PC-9 (cell line): ENCODE measurements around the gene TUBA1C. TPM values are rescaled to one million over a fixed set of nuclear protein-coding genes. Genes with fewer than 3 reads are reported as not detected.
A peak's percentile ranks its signal among the peaks of the same experiment; 100 is the strongest.

Experiments
- Bru-seq: library from RNA; stranded (reverse); fragments of 400-500 nt; gene quantifications from one replicate; lab custom pipeline; 2021; lab: Mats Ljungman, UMichigan
- BruChase-seq, 2 experiments: library from RNA; stranded (reverse); fragments of 400-500 nt; gene quantifications; one replicate each; lab custom pipeline; 2021; lab: Mats Ljungman, UMichigan
- BruUV-seq: library from RNA; stranded (reverse); fragments of 400-500 nt; replicated peaks from 2 replicates; lab custom pipeline; 2021; lab: Mats Ljungman, UMichigan
- CTCF ChIA-PET: fragments of 300-600 bp; sonication (Branson Sonifier 250); formaldehyde crosslinking; loops from one replicate; lab custom pipeline; 2022; ENCODE audit warnings: antibody characterized with exemption; lab: Charles Lee
- POLR2A ChIA-PET: fragments of 300-600 bp; sonication (Branson Sonifier 250); formaldehyde crosslinking; loops from one replicate; lab custom pipeline; 2022; ENCODE audit warnings: antibody characterized with exemption; ENCODE audit not compliant: unreplicated experiment; lab: Charles Lee
- DNase-seq, 2 experiments: peaks; one replicate each; pipeline versions ENCODE4 v3.0.0 to v3.0.0-alpha.2; 2015 to 2022; ENCODE audit warnings: mixed read lengths in 1 of 2
- H2AFZ ChIP-seq: fragments of 200-600 bp; sonication (generic); 2 replicates; pipeline ENCODE4 v1.8.1; 2017; ENCODE audit warnings: antibody characterized with exemption
- H3F3A ChIP-seq: fragments of 200-600 bp; sonication (generic); 2 replicates; pipeline ENCODE4 v1.8.1; 2017; ENCODE audit warnings: antibody characterized with exemption, mild to moderate bottlenecking, low read depth; ENCODE audit not compliant: insufficient read depth
- H3K27ac ChIP-seq: fragments of 200-600 bp; sonication (generic); 2 replicates; pipeline ENCODE4 v1.6.1; 2016; ENCODE audit warnings: mixed run types
- H3K27me3 ChIP-seq: fragments of 200-600 bp; sonication (generic); 2 replicates; pipeline ENCODE4 v1.6.1; 2016; ENCODE audit warnings: low read depth, mixed run types; ENCODE audit not compliant: insufficient read depth
- H3K36me3 ChIP-seq: fragments of 200-600 bp; sonication (generic); 2 replicates; pipeline ENCODE4 v1.6.1; 2016; ENCODE audit warnings: low read depth, mixed run types
- H3K4me1 ChIP-seq: fragments of 200-600 bp; sonication (generic); replicated peaks from 2 replicates; pipeline ENCODE4 v1.6.1; 2016; ENCODE audit warnings: mixed run types; ENCODE audit not compliant: insufficient read depth
- H3K4me2 ChIP-seq: fragments of 200-600 bp; sonication (generic); 2 replicates; pipeline ENCODE4 v1.6.1; 2017; ENCODE audit warnings: mixed run types
- H3K4me3 ChIP-seq: fragments of 200-600 bp; sonication (generic); 2 replicates; pipeline ENCODE4 v1.6.1; 2016; ENCODE audit warnings: mixed run types
- H3K79me2 ChIP-seq: fragments of 200-600 bp; sonication (generic); 2 replicates; pipeline ENCODE4 v1.6.1; 2017; ENCODE audit warnings: low read depth, mixed run types
- H3K9me2 ChIP-seq: fragments of 200-600 bp; sonication (generic); 2 replicates; pipeline ENCODE4 v1.8.1; 2017; ENCODE audit warnings: mild to moderate bottlenecking; ENCODE audit not compliant: insufficient read depth
- H3K9me3 ChIP-seq: fragments of 200-600 bp; sonication (generic); 2 replicates; pipeline ENCODE4 v1.8.1; 2016; ENCODE audit warnings: low read depth; ENCODE audit not compliant: insufficient read depth
- H4K20me1 ChIP-seq: fragments of 200-600 bp; sonication (generic); 2 replicates; pipeline ENCODE4 v1.8.1; 2017; ENCODE audit not compliant: insufficient read depth
- CTCF ChIP-seq: fragments of 200-600 bp; sonication (generic); conservative IDR thresholded peaks from 2 replicates; pipeline ENCODE4 v1.6.1; 2017; ENCODE audit warnings: mixed run types, antibody characterized with exemption, mild to moderate bottlenecking, moderate library complexity
- EZH2 ChIP-seq: fragments of 200-600 bp; sonication (generic); IDR thresholded peaks from 2 replicates; pipeline ENCODE4 v1.8.0; 2017; ENCODE audit warnings: antibody characterized with exemption, low read depth
- intact Hi-C: fragments of 100-400 bp; cut with micrococcal nuclease; formaldehyde crosslinking; loops from one replicate; pipeline ENCODE4 v1.10.0; 2022; ENCODE audit not compliant: unreplicated experiment
- long read RNA-seq: library from polyadenylated mRNA; stranded (forward); transcript quantifications from one replicate; pipeline ENCODE4 v2.0.0, GENCODE V29; 2022
- total RNA-seq: library from RNA; stranded (reverse); gene quantifications from 2 replicates; pipeline ENCODE4 v1.2.3, GENCODE V29; 2021

TUBA1C gene
- 449 and 490 TPM in 2 replicates for total RNA-seq
- percentile 89 among the genes with signal in this experiment for Bru-seq, nascent RNA
- BruChase-seq, experiment 1, labeled RNA remaining after a 2-hour chase: percentile 84 among the genes with signal in this experiment
- BruChase-seq, experiment 2, labeled RNA remaining after a 6-hour chase: percentile 97 among the genes with signal in this experiment
- long read RNA-seq, transcript TUBA1C-201 (4 exons, 3,001 nt): major isoform, 75 of 190 reads
- long read RNA-seq, transcript TUBA1C-203 (2 exons, 1,105 nt): minor isoform, 5 of 190 reads
- long read RNA-seq, partial matches to known transcripts: 67 of 190 reads
- long read RNA-seq, other reads (novel, unspliced or antisense): 43 of 190 reads

- intact Hi-C loops: loop anchor here (10.0 kb wide), 1 partner anchor 200 kb away; the partner anchor contains the start of genes KMT2D and RHEBL1
- peaks cover 72% of the 10 kb centered on the region for H3F3A ChIP-seq
- TSS peak; percentile 38 for BruUV-seq
- no peaks in the 10 kb centered on the region for H3K27me3 ChIP-seq
- peaks cover 50% of the 10 kb centered on the region for H3K4me1 ChIP-seq
- H2AFZ ChIP-seq: peak within 1 kb of the TSS; percentile 71
- peak within 1 kb of the TSS; percentile 98 for H3K27ac ChIP-seq
- peaks cover 68% of the 10 kb centered on the region for H3K79me2 ChIP-seq
- H3K9me2 ChIP-seq: no peaks in the 10 kb centered on the region
- POLR2A ChIA-PET: interaction anchor here (0.6 to 0.7 kb wide), 2 partner anchors 132 to 133 kb away, joined by 6 to 27 read pairs; no protein-coding TSS in a partner anchor
- H4K20me1 ChIP-seq: peaks cover 39% of the 10 kb centered on the region
- peak within 1 kb of the TSS; percentile 90 for H3K4me2 ChIP-seq
- CTCF ChIA-PET: interaction anchor here (1.8 kb wide), 1 partner anchor 83 kb away, joined by 5 read pairs; no protein-coding TSS in a partner anchor
- peak; percentile 82 to 96 for DNase-seq
- no peaks in the 10 kb centered on the region for H3K9me3 ChIP-seq
- TF ChIP-seq EZH2 (no peak), CTCF (0 out of 2 replicates have a peak, but pooled peaks have one; percentile 18)
- H3K4me3 ChIP-seq: peak within 1 kb of the TSS; percentile 94
- H3K36me3 ChIP-seq: peaks cover 31% of the 10 kb centered on the region
Observed at GRCh38 chr12:49264873-49265792, at the start of gene TUBA1C. Gene TUBA1C, plus strand, starts transcription at chr12:49265082. Its CDS starts 100 bp downstream, at chr12:49265182.

GRCh38 chr12:49219417-49220026, 45.4 kb upstream of the TUBA1C start:
- BruUV-seq: no TSS peak
- Histone ChIP-seq H3K9me3 (no peaks in the 10 kb centered on the region), H3K9me2 (no peaks in the 10 kb centered on the region), H3K4me2 (no peak overlapping the region), H3F3A (peaks cover 8% of the 10 kb centered on the region; the same call in 1 of the 2 replicates), H3K27me3 (no peaks in the 10 kb centered on the region), H3K79me2 (no peaks in the 10 kb centered on the region), H4K20me1 (no peaks in the 10 kb centered on the region), H3K27ac (no peak overlapping the region), H3K4me3 (no peak overlapping the region), H3K36me3 (no peaks in the 10 kb centered on the region), H3K4me1 (peaks cover 9% of the 10 kb centered on the region), H2AFZ (no peak overlapping the region)
- intact Hi-C loops: no loop called here
- DNase-seq: no peak
- ChIA-PET POLR2A (no interaction called here), CTCF (interaction anchor here (0.7 kb wide), 1 partner anchor 338 kb away, joined by 3 read pairs; no protein-coding TSS in a partner anchor)
- no peak for TF ChIP-seq EZH2
- no peak for TF ChIP-seq CTCF

- intact Hi-C loops: no loop called here
- no peak for DNase-seq
- H4K20me1 ChIP-seq: no peaks in the 10 kb centered on the region
- no peaks in the 10 kb centered on the region for H3K79me2 ChIP-seq
- no peaks in the 10 kb centered on the region for H3K9me2 ChIP-seq
- no peak overlapping the region for H3K4me2 ChIP-seq
- CTCF ChIA-PET: no interaction called here
- H2AFZ ChIP-seq: no peak overlapping the region
- H3K9me3 ChIP-seq: no peaks in the 10 kb centered on the region
- no peak for TF ChIP-seq CTCF
- TF ChIP-seq EZH2: no peak
- H3K4me3 ChIP-seq: no peak overlapping the region
- H3K27me3 ChIP-seq: no peaks in the 10 kb centered on the region
- POLR2A ChIA-PET: no interaction called here
- no peak overlapping the region for H3K27ac ChIP-seq
- 0 out of 2 replicates have a peak, but pooled peaks cover 3% of the 10 kb centered on the region for H3F3A ChIP-seq
- BruUV-seq: no TSS peak
- H3K36me3 ChIP-seq: no peaks in the 10 kb centered on the region
- peaks cover 9% of the 10 kb centered on the region for H3K4me1 ChIP-seq
Observed at GRCh38 chr12:49220972-49221371, 43.9 kb upstream of the TUBA1C start.
